HEK293 (cell line): ENCODE results near the gene SDC1.

Experiments
- YY1 ChIP-seq: fragments of 450-650 bp; formaldehyde crosslinking; IDR thresholded peaks from 2 replicates; pipeline ENCODE4 v1.5.1; 2018; ENCODE audit warnings: missing biosample characterization, missing genetic modification characterization
- ZNF175 ChIP-seq: fragments of 450-650 bp; formaldehyde crosslinking; IDR thresholded peaks from 2 replicates; pipeline ENCODE4 v1.5.1; 2016; ENCODE audit warnings: missing biosample characterization, missing genetic modification characterization
- ZNF792 ChIP-seq: fragments of 450-650 bp; formaldehyde crosslinking; IDR thresholded peaks from 2 replicates; pipeline ENCODE4 v1.5.1; 2016; ENCODE audit warnings: missing biosample characterization, missing genetic modification characterization
- TF ChIP-seq, protein P1 (sequence below): sonication (generic); formaldehyde crosslinking; IDR thresholded peaks from 2 replicates; pipeline ENCODE4 v1.8.1; 2022; ENCODE audit warnings: mild to moderate bottlenecking, moderate library complexity, missing genetic modification reagents
- TF ChIP-seq, protein P2 (sequence below): fragments of 450-650 bp; formaldehyde crosslinking; IDR thresholded peaks from 2 replicates; pipeline ENCODE4 v1.5.1; 2016; ENCODE audit warnings: missing biosample characterization, missing genetic modification characterization

DNA sequence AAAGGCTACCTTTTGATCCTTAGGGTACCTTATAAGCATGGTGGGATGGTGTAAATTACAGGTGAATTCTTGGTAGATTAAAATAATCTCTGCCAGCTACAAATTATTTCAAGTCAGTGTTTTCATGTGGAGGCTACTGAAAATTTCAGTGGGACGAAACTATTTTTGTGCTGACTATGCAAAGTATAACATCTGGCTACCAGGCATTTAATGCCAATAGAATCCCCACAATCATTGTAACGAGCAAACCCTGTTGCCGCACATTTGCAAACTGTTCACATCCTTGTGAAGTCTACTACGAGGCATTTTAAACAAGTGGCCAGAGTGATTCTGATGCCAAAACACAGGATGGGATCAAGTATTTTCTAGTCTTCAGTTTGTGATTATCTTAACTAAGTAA is 48.1 kb upstream of the SDC1 start:
- no peak for TF ChIP-seq ZNF175
- no peak for TF ChIP-seq ZNF792 (tag by site-specific recombination)
- TF ChIP-seq, protein P1, sequence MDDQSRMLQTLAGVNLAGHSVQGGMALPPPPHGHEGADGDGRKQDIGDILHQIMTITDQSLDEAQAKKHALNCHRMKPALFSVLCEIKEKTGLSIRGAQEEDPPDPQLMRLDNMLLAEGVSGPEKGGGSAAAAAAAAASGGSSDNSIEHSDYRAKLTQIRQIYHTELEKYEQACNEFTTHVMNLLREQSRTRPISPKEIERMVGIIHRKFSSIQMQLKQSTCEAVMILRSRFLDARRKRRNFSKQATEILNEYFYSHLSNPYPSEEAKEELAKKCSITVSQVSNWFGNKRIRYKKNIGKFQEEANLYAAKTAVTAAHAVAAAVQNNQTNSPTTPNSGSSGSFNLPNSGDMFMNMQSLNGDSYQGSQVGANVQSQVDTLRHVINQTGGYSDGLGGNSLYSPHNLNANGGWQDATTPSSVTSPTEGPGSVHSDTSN (CRISPR knock-in tag) = no peak
- no peak for TF ChIP-seq YY1 (tag by site-specific recombination)
- TF ChIP-seq, protein P2, sequence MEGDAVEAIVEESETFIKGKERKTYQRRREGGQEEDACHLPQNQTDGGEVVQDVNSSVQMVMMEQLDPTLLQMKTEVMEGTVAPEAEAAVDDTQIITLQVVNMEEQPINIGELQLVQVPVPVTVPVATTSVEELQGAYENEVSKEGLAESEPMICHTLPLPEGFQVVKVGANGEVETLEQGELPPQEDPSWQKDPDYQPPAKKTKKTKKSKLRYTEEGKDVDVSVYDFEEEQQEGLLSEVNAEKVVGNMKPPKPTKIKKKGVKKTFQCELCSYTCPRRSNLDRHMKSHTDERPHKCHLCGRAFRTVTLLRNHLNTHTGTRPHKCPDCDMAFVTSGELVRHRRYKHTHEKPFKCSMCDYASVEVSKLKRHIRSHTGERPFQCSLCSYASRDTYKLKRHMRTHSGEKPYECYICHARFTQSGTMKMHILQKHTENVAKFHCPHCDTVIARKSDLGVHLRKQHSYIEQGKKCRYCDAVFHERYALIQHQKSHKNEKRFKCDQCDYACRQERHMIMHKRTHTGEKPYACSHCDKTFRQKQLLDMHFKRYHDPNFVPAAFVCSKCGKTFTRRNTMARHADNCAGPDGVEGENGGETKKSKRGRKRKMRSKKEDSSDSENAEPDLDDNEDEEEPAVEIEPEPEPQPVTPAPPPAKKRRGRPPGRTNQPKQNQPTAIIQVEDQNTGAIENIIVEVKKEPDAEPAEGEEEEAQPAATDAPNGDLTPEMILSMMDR = no peak
